Esophagus squamous epithelium (tissue), 4 donors: ENCODE data around the gene TBC1D17.

Source experiments
- CTCF ChIP-seq, 6 experiments: fragments of 450-650 bp in 4 of 6; fragments of 200-600 bp in 2 of 6; sonication (generic) in 2 of 6; IDR thresholded peaks; one replicate each; pipeline ENCODE4 v1.5.1; 2016 to 2019; ENCODE audit warnings: antibody characterized with exemption in 6 of 6, mild to moderate bottlenecking in 4 of 6, moderate library complexity in 4 of 6
- POLR2A ChIP-seq, 4 donors: fragments of 450-650 bp; IDR thresholded peaks; one replicate each; pipeline ENCODE4 v1.6.1; 2017; ENCODE audit warnings: antibody characterized with exemption in 4 of 4, mild to moderate bottlenecking in 4 of 4, moderate library complexity in 3 of 4

- TF ChIP-seq CTCF (IDR thresholded peaks at IDR 0.05) (no peak), POLR2A (IDR thresholded peaks at IDR 0.05) (no peak)
These were observed 4.3 kb downstream of the TBC1D17 start for GRCh38 chr19:49881672-49882394.
